Stimulated activated CD8-positive, alpha-beta memory T cell treated with anti-CD3 and anti-CD28 coated beads, Interleukin-12 subunit alpha, Interleukin-12 subunit beta, amount 100 ng/mL, for 4 hours (primary cell): ENCODE results near the gene MYO1D.

Experiments
- DNase-seq: peaks from one replicate; pipeline ENCODE4 v3.0.0-alpha.2; 2020; ENCODE audit warnings: low read depth

MYO1D gene

GRCh38 chr17:32622540-32622939 is 254.4 kb downstream of the MYO1D start:
- DNase-seq: no peak

DNA sequence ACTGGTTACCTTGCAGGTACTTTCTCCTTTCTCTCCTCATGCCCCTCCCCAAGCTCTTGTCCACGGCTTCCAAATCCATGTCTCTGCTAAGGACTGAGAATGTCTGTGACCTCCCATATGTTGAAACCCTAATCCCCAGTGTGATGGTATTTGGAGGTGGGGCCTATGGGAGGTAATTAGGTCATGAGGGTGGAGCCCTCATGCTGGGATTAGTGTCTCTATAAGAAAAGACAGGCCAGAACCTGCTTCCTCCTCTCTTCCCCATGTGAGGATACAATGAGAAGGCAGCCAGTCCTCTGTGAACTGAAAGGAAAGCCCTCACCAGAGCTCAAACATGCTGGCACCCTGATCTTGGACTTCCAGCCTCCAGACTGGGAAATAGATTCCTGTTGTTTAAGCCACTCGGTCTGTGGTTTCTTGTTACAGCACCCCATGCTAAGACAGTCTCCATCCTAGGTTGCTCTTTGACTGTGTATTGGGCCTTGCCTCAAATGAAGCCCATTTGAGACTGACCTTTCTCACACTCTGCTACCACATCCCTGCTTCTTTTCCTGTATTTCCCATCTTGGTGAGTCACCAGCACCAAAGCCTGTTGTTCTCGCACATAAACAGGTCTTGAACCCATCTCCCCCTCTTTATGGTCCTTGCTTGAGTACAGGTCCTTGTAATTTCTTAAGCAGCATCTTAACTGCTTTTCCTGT is 255.2 kb downstream of the MYO1D start:
- no peak for DNase-seq

- DNase-seq: no peak
These were observed 261.6 kb downstream of the MYO1D start for GRCh38 chr17:32615326-32615725.

GRCh38 chr17:32610943-32611342 is 266.0 kb downstream of the MYO1D start:
- DNase-seq: no peak

DNA sequence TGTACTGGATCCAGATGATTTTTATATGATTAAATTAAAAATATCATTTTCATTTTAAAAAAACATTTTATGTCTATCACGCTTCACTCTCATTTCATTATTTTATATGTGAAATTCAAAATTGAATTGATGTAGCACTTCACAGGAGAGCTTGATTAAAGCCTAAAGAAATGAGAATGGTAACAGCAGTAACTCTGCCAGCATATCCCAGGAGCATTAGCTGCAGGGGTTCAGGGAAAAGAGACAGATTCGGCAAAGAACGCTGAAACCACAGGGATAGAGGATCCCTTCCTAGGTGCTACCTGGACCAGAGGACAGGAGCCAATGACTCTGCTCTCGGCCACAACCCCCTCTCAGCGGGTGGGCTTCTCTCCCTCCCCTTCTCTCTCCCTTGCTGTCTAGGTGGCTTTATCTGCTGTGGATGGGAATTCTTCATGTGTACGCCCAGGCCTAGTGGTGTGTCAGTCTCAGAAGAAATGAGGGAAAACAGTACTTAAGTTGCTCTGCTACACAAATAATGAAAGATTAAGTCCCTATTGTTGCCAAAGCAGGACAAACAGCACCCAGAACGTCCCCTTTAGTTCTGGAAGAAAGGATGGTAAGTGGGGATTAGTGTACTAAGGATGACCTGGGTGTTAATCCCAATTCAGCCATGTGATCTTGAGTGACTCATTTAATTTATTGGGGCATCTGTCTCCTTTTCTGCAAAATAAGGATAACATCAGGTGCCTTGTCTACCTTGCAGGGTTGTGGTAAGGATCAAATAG is 266.9 kb downstream of the MYO1D start:
- no peak for DNase-seq

GRCh38 chr17:32609085-32609484 is 267.8 kb downstream of the MYO1D start:
- DNase-seq: peak; percentile 32

- DNase-seq: no peak
These were observed 268.7 kb downstream of the MYO1D start for GRCh38 chr17:32608267-32608666.

GRCh38 chr17:32604966-32605365 is 272.0 kb downstream of the MYO1D start:
- no peak for DNase-seq

DNA sequence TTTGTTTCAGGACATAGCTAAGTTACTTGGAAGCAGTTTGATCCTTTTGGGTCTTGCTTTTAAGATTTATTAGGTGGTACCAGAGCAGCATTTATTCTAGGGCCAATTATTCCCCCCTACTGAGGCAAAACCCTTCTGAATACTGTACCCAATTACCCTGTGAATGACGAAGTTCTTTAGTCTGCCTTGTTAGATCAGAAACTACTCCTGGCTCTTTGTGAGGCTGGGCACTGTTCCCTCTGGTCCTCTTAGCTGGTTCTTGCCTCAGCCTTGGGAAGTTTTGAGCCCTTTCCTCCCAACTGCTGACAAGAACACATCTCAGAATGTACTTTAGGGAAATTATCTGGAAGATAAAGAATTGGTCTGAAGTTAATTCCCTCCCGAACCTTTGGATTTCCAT is 274.5 kb downstream of the MYO1D start:
- DNase-seq: no peak

- no peak for DNase-seq
These were observed 275.1 kb downstream of the MYO1D start for GRCh38 chr17:32601866-32602265.

DNA sequence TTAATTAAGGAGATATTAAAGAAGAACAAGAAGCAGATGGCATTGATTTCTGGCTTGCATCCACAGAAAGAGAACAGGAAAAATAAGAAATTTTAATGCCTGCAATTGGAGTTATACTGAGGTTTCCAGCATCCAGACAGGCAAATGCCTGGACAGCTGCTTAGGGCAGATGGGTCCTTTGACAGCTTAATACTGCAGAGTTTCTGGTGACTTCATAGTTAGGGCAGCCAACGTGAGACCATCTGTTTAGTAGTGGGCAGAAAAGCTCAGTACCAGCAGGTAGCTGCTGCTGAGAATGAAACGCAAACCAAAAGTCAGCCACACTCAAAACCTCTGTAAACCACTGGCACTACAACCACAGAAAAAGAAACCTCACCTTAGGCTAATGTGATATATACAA is 280.3 kb downstream of the MYO1D start:
- no peak for DNase-seq

- DNase-seq: no peak
These were observed 280.7 kb downstream of the MYO1D start for GRCh38 chr17:32596206-32596605.

DNA sequence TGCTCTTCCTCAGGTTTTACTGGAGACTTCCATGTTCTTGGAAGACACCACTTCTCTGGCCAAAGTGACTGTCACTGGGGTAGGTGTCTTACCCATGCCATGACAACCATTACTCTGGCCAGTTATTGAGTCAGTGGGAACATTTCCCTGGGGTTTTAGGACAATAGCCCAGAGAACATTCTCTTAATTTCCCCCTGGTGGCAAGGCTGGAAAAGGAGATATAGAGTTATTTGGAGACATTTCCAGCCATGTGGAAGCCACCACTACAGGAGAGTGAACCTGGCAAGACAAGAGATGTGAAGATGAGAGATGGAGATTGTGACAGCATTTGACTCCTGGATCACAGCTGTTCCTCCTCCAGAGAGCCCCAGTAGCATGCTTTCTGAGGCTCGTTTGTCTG is 283.9 kb downstream of the MYO1D start:
- DNase-seq: no peak

- DNase-seq: no peak
These were observed 285.5 kb downstream of the MYO1D start for GRCh38 chr17:32591405-32591804.

GRCh38 chr17:32590974-32591373 is 285.9 kb downstream of the MYO1D start:
- DNase-seq: no peak

DNA sequence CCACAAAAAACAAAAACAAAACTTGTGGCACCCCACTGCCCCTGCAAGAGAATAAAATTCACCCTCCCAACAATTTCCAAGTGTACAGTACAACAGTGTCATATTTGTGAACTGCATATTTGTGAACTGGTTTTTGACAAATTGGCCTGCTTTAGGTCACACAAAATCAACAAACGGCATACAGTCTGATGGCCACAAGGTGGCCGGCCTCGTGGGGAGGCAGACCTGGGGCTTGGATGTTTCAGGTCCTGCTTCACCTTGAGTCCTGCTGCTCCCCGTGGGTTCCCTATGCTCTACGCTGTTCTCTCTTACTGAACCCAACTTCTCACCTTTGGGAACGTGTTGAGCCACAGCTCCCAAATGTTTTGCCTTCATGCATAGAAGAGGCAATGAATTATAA is 287.9 kb downstream of the MYO1D start:
- DNase-seq: no peak

DNA sequence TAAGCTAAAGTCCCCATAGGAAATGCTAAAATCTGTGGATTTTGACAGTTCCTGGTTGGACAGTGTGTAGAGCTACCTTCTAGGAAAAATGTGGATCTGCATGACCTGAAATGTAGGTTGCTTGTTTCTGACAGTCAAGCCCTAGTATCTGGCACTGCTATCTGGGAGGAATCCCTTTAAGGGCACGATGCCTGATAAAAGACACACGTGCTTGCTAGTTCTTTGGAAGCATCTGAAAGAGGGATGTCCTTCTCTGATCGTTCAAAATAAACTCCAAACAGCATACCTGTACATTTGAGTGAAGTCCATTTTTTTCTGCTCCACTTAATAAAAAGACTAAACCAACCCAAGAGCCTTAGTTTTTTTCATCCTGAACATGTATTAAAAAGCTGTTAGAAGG is 288.8 kb downstream of the MYO1D start:
- no peak for DNase-seq

DNA sequence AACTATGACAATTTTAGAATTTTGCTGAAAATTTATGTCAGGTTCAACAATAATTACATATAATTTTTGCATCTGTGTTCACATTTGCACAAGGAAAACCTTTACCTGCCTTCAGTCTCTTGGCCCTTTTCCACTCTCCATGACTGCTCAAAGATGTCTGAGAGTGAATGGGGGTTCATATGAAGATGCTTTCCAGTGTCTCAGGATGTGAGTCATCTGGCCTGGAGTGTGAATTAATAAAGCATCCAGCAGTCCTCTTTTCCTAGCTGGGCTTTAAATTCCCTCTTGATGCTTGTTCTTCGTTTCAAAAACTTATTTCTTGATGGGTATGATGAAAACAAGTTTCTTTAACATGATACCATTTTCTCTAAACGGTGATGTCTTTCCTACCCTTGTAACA is 290.3 kb downstream of the MYO1D start:
- no peak for DNase-seq

GRCh38 chr17:32584792-32585191 is 292.1 kb downstream of the MYO1D start:
- no peak for DNase-seq

GRCh38 chr17:32583053-32583452 is 293.9 kb downstream of the MYO1D start:
- no peak for DNase-seq

GRCh38 chr17:32575852-32576251 is 301.1 kb downstream of the MYO1D start:
- DNase-seq: no peak

GRCh38 chr17:32570081-32570396 is 306.9 kb downstream of the MYO1D start:
- DNase-seq: no peak

DNA sequence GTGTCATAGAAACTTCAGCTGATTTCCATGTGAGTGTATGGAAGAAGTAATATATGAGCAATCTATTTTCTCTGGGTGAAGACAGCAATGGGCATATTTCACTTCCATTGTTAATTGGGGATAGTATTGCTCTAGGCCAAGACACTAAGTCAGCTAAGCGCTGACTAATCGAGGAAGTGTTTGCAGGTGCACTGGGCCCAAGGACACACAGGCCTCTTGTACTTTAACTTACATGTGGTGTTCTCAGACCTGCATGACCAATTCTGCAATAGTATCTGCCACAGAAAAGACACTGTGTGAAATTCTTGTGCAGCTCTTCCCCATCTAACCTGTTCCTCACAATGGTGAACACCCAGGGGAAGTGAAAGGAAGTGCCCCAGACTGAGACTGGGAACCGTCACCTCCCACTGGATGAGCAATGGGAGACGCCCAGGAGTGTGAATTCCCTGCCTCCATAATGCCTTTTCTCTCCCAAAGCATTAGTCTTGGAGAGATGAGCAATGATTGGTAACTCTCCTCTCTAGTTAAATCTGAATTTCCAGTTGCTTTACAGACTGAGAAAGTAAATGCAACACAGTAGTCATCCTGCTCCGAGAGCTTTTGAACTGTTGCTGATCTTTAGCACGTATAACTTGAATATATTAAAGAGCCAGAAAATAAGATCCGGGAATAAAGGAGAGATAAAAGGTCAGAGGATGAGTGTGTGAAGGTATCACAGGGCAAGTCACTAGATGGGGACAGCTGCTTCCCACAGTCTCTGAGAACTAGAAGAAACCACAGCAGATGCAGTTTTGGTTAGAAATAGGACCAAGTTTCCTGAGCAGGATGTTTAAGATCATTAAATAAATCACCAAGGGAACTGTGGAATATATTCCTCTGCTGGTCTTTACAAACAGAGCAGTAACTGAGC is 307.5 kb downstream of the MYO1D start:
- no peak for DNase-seq
